Measurements from ENCODE around the gene CRIP2. TPM values are rescaled to one million over a fixed set of nuclear protein-coding genes. Genes with fewer than 3 reads are reported as not detected.

CRIP2 gene
- polyA plus RNA-seq, 1 donor, result 234 TPM

- no peak for DNase-seq (ENCODE audit: low read depth)
Observed at GRCh38 chr14:105461903-105462302, 12.7 kb upstream of the CRIP2 start.

DNA sequence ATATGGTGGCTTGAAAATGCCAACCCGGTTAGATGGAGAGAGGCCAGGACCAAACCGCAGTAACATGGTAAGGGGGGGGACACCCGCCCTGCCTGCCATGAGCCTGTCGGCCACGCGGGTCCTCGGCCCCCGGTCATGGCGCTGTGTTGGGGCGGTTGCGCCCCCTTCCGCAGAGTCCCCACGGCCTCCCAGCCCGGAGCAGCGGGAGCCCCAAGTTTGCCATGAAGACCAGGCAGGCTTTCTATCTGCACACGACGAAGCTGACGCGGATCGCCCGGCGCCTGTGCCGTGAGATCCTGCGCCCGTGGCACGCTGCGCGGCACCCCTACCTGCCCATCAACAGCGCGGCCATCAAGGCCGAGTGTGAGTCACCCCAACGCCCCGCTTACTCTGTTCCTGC lies 10.1 kb upstream of the CRIP2 start:
- DNase-seq (ENCODE audit: low read depth), result no peak

DNA sequence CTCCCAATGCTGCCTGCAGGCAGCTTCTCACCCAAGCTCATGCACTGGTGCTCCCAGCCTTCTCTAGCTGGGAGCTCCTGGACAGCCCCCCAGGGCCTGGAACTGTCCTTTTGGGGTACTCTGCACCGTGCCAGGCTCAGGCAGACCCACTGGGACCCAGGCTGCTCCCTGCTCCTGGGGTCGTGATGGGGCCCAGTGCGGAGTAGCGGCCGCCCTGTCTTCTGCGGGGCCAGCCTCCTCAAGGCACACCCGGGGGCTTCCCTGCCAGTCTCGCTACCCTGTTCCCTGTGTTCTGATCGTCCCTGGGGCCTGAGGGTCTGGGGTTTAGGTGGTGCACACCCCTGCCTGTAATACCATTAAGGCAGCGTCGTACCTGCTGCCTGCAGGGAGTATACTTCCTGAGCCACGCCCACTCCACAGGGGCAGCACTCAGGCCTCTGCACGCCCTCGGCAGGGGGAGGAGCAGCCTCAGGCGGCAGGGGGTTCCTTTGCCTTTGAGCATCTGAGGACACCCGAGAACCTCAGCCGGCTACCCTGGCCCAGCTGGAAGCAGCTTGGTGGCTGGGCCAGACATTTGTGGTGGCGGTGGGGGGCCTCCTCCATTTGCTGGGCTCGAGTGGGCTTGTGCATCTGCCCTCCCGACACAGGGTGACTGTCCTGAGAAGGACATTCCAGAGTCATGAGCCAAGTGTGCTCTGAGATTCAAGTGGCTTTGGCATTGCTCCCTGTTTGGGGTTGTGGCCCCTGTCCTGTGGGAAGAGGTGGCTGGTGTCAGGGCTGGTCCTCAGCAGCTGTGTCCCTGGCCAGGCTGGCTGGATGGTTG lies 9.2 kb upstream of the CRIP2 start:
- DNase-seq (ENCODE audit: low read depth), result no peak

- DNase-seq (ENCODE audit: low read depth), result no peak
Observed at GRCh38 chr14:105466531-105467248, 7.9 kb upstream of the CRIP2 start.

DNA sequence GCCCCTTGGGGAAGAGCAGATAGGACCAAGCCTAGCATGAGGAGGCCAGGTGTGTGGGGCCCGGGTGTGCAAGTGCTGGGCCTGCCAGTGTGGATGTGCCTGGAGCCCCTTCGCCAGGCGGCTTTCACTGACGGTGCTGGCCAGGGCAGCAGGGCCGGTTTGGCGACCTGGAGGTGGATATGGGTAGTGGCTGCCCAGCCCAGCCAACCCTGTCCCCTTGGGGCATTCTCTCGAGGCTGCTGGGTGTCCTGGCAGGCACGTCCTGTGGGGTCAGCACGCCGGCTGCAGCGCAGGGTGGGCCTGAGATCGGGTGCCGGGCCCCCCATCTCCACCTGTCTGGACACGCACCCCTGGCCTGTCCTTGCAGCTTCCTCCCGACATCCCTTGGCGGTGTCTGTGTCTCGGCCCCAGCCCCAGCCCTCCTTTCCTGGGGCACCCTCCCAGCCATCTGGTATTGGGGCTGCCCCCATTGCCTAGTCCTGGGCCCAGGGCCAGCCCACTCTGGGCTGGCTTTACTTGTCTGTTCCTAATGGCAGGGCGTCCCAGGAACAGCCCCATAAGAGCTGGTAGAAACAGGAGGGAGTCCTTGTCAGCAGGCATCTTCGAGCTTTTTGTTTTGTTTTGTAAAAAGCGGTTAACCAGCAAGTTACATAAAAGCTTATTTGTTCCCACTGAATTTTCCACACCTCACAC lies 7.2 kb upstream of the CRIP2 start:
- DNase-seq (ENCODE audit: low read depth), result no peak

GRCh38 chr14:105467942-105468471 lies 6.6 kb upstream of the CRIP2 start:
- DNase-seq (ENCODE audit: low read depth), result no peak

GRCh38 chr14:105468621-105469241 lies 5.9 kb upstream of the CRIP2 start:
- DNase-seq (ENCODE audit: low read depth), result no peak

GRCh38 chr14:105469456-105470349 lies 4.9 kb upstream of the CRIP2 start:
- DNase-seq (ENCODE audit: low read depth), result no peak

DNA sequence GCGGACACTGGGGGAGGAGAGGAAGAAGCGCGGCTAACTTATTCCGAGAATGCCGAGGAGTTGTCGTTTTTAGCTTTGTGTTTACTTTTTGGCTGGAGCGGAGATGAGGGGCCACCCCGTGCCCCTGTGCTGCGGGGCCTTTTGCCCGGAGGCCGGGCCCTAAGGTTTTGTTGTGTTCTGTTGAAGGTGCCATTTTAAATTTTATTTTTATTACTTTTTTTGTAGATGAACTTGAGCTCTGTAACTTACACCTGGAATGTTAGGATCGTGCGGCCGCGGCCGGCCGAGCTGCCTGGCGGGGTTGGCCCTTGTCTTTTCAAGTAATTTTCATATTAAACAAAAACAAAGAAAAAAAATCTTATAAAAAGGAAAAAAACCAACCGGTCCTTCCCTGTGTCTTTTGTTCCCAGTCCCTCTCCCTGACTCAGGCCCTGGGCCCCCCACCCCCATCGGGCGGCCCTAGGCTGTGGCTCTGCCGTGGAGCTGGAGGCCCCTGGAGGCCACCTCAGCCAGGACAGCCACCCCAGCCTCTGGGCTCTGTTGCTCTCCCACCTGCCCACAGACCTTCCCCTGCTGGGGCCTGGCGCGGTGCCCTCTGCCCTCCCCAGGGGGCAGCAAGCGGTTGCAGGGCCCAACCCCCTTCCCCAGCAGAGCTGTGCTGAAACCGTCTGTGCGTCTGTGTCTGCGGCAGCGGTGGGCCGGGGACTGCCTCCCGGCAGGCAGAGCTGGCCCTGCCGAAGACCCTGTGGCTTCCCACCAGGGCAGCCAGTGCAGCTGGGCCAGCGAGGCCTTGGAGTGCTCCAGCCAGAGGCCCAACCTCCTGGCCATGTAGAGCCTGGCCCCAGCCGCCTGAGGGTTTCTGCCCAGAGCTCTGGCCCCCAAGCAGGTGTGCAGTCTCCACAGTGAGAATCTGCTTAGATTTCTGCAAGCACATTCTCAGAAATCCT lies 4.0 kb upstream of the CRIP2 start:
- DNase-seq (ENCODE audit: low read depth), result no peak

GRCh38 chr14:105471297-105471821 lies 3.3 kb upstream of the CRIP2 start:
- DNase-seq (ENCODE audit: low read depth), result no peak

GRCh38 chr14:105471823-105472485 lies 2.7 kb upstream of the CRIP2 start:
- DNase-seq (ENCODE audit: low read depth), result no peak

DNA sequence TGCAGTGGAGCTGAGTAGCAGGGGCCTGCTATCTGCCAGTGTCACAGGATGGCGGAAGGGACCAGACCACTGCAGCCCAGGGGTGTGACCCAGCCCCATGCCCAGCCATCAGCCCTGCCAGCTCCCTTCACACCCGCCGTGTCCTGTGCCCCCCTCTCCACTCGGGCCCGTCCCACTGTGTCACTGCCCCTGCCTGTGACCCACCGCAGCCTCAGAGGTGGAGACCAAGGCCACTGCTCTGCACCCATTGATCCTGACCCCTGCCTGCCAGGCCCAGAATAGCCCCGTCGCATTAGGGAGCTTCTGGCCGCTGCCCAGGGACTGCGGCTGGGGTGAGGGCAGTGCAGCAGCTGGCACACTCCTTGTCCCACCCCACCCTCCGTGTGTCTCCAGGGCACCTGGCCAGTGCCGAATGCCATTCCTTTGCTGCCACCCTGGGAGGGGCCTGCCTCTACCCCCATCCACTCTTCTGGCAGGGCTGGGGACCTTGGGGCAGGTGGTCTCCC lies 2.1 kb upstream of the CRIP2 start:
- no peak for DNase-seq (ENCODE audit: low read depth)

DNA sequence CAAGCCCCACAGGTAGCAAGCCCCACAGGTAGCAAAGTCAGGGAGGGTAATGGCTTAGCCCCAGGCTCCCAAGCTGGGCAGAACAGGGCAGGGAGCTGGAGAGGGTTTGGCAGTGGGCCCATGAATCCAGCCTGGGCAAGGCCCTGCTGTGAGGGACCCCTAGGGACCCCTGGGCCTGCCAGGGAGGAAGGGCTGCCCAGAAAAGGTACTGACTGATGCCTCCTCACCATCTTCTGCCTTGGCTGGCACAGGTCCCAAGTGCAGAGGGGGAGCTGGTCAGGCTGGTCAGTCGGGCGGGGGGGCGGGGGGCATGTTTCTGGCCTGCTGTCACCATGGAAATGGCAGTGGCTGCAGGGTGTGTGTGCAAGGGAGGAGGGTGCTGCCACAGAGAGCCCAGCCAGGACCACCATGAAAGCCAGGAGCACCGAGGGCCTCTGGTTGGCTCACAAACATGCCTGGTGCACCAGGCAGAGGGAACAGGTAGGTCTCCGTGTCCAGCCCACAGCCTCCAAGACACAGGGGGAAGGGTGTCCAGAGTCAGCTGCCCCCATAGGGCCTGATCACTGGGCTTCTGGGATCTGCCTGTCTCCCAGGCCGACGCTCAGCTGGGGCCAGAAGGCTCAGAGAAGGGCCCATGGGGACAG lies 1.5 kb upstream of the CRIP2 start:
- no peak for DNase-seq (ENCODE audit: low read depth)

- DNase-seq (ENCODE audit: low read depth), result no peak
Observed at GRCh38 chr14:105473677-105474482, 741 bp upstream of the CRIP2 start.

- DNase-seq (ENCODE audit: low read depth), result no peak
Observed at GRCh38 chr14:105475269-105476096, 862 bp downstream of the CRIP2 start.

DNA sequence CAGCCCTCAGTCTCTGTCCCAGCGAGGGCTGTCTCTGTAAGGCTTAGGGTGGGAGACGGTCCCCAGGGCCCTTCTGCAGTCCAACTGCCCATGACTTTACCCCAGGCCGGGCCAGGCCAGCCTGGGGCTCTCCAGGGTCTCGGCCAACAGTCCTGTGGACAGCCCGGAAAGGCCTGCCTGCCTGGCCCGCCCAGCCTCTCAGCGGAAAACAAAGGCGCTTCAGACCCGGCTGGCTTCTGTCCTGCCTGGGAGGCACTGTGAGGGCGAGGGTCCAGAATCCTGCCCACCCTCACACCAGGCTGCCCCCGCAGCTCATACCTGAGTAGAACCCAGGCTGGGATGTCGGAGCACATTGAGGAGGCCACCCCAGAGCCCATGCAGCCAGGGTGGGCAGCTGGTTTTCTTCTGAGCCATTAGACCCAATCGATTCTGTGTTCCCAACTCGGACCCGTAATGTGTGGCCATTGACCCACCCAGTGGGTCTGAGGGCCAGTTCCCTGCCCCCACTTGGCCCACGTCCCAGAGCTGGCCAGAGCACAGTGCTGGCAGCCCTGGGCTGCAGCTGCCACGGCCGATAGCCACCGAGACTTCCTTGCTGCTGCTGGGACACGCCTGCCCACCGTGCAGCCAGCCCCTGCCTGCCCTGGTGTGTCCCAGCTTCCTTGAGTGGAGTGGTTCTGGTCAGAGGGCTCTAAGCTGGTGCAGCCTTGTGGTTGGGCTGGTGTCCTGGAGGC lies 1.6 kb downstream of the CRIP2 start:
- DNase-seq (ENCODE audit: low read depth), result no peak
